Natural killer cell treated with Interleukin-12 subunit alpha and Interleukin-12 subunit beta and Interleukin-15 and Interleukin-18, amount 100 ng/mL, for 72 hours (primary cell): ENCODE results near the gene C1QTNF6. TPM values are rescaled to one million over a fixed set of nuclear protein-coding genes. Genes with fewer than 3 reads are reported as not detected.
"Not testable (repeated sequence)": the region's sequence is repeated elsewhere in the genome, so short reads cannot be mapped to it uniquely, and the experiment has no call there.

Source experiments
- ATAC-seq, 2 donors: fragments of 150-1000 bp; cut with Tn5 transposase in 1 of 2; sonication (Bioruptor Pico), chemical (Tn5 transposase) in 1 of 2; 2 replicates each; pipeline ENCODE4 v1.10.0; 2021
- DNase-seq: peaks from one replicate; pipeline ENCODE4 v3.0.0; 2022; ENCODE audit warnings: low spot score
- H3K27ac Mint-ChIP-seq, 2 donors: 1 replicate in 1 of 2; 2 replicates in 1 of 2; pipeline ENCODE4 v1.8.0; 2022; ENCODE audit warnings: mixed read lengths in 2 of 2, mild to moderate bottlenecking in 1 of 2, moderate library complexity in 1 of 2
- H3K27me3 Mint-ChIP-seq, 2 donors: 1 replicate in 1 of 2; 2 replicates in 1 of 2; pipeline ENCODE4 v1.8.0; 2022; ENCODE audit warnings: mixed read lengths in 2 of 2
- H3K36me3 Mint-ChIP-seq: one replicate; pipeline ENCODE4 v1.8.0; 2022; ENCODE audit warnings: mixed read lengths
- H3K4me1 Mint-ChIP-seq, 2 donors: 1 replicate in 1 of 2; 2 replicates in 1 of 2; pipeline ENCODE4 v1.8.0; 2022; ENCODE audit warnings: low read depth in 2 of 2, mixed read lengths in 2 of 2, mild to moderate bottlenecking in 1 of 2
- H3K4me3 Mint-ChIP-seq: one replicate; pipeline ENCODE4 v1.8.0; 2022; ENCODE audit warnings: mixed read lengths
- H3K9me3 Mint-ChIP-seq: 2 replicates; pipeline ENCODE4 v1.8.0; 2022; ENCODE audit warnings: mixed read lengths
- total RNA-seq, 2 donors: library from RNA; stranded (reverse); gene quantifications; one replicate each; pipeline ENCODE4 v1.2.3, GENCODE V29; 2022

Gene C1QTNF6
- total RNA-seq, 2 donors from 2014 or later: 1.3 to 3.9 TPM

GRCh38 chr22:37178350-37179125 lies 9.5 kb downstream of the C1QTNF6 start:
- no peak for DNase-seq
- peak overlapping the region in 1 of 2 donors; percentile 9 for H3K27ac Mint-ChIP-seq

GRCh38 chr22:37177755-37178154 lies 10.3 kb downstream of the C1QTNF6 start:
- Mint-ChIP-seq H3K4me3 (no peak overlapping the region), H3K27me3 (no peaks in the 10 kb centered on the region), H3K4me1 (peaks cover 8 to 23% of the 10 kb centered on the region in 2 donors), H3K9me3 (no peaks in the 10 kb centered on the region), H3K36me3 (no peaks in the 10 kb centered on the region), H3K27ac (peak overlapping the region in 1 of 2 donors; percentile 9)
- no peak for ATAC-seq
- no peak for DNase-seq

More at GRCh38 chr22:37178350-37179125, 9.5 kb downstream of the C1QTNF6 start:
- Mint-ChIP-seq H3K4me3 (no peak overlapping the region), H3K27me3 (no peaks in the 10 kb centered on the region), H3K4me1 (peaks cover 10 to 25% of the 10 kb centered on the region in 2 donors), H3K36me3 (no peaks in the 10 kb centered on the region), H3K9me3 (no peaks in the 10 kb centered on the region)
- ATAC-seq: no peak

DNA sequence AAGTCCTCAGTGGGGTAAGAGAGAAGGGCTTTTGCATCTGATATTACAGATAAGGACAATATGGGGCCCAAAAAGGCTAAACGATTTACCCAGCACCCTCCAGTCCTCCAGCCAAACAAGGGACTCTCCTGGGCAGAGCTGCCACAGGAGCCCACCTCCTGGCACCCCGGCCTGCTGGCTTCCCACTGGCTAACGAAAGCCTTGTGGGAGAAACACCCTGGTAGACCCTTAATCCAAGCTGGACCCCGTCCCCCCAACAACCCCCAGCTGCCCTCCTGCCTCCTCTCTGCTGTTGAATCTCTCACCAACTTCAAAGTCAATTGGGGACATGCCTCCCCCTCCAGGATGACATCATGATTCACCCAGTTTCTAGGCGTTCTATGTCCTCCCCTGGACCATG lies 10.8 kb downstream of the C1QTNF6 start:
- no peak for ATAC-seq
- H3K4me3 Mint-ChIP-seq: no peak overlapping the region
- H3K9me3 Mint-ChIP-seq: no peaks in the 10 kb centered on the region
- H3K36me3 Mint-ChIP-seq: no peaks in the 10 kb centered on the region
- H3K4me1 Mint-ChIP-seq: peaks cover 8 to 23% of the 10 kb centered on the region in 2 donors
- peak overlapping the region in 1 of 2 donors; percentile 75 for H3K27ac Mint-ChIP-seq
- no peaks in the 10 kb centered on the region for H3K27me3 Mint-ChIP-seq
- DNase-seq: no peak

- Mint-ChIP-seq H3K27ac (peak overlapping the region in 1 of 2 donors; percentile 75), H3K9me3 (no peaks in the 10 kb centered on the region), H3K27me3 (no peaks in the 10 kb centered on the region), H3K36me3 (no peaks in the 10 kb centered on the region), H3K4me3 (peak overlapping the region; percentile 43), H3K4me1 (peaks cover 8 to 21% of the 10 kb centered on the region in 2 donors)
- DNase-seq (peak; percentile 61), ATAC-seq (peak in 1 of 2 donors; percentile 60)
These were observed 11.5 kb downstream of the C1QTNF6 start for GRCh38 chr22:37176464-37177061.

- Mint-ChIP-seq H3K4me1 (peaks cover 8 to 21% of the 10 kb centered on the region in 2 donors), H3K9me3 (no peaks in the 10 kb centered on the region), H3K4me3 (no peak overlapping the region), H3K27me3 (no peaks in the 10 kb centered on the region), H3K36me3 (no peaks in the 10 kb centered on the region), H3K27ac (peak overlapping the region in 1 of 2 donors; percentile 24)
- ATAC-seq (no peak), DNase-seq (peak; percentile 57)
These were observed 12.4 kb downstream of the C1QTNF6 start for GRCh38 chr22:37175414-37176281.

- no peak for DNase-seq
- Mint-ChIP-seq H3K27ac (peak overlapping the region in 1 of 2 donors; percentile 26), H3K4me1 (peaks cover 11 to 24% of the 10 kb centered on the region in 2 donors), H3K9me3 (no peaks in the 10 kb centered on the region), H3K27me3 (no peaks in the 10 kb centered on the region), H3K4me3 (no peak overlapping the region), H3K36me3 (no peaks in the 10 kb centered on the region)
- no peak for ATAC-seq
These were observed 13.1 kb downstream of the C1QTNF6 start for GRCh38 chr22:37174964-37175363.

- Mint-ChIP-seq H3K4me1 (peaks cover 21 to 34% of the 10 kb centered on the region in 2 donors), H3K27ac (peak overlapping the region in 1 of 2 donors; percentile 26), H3K27me3 (no peaks in the 10 kb centered on the region), H3K36me3 (no peaks in the 10 kb centered on the region), H3K9me3 (no peaks in the 10 kb centered on the region), H3K4me3 (no peak overlapping the region)
- ATAC-seq (no peak), DNase-seq (peak; percentile 45)
These were observed 14.3 kb downstream of the C1QTNF6 start for GRCh38 chr22:37173709-37174108.

DNA sequence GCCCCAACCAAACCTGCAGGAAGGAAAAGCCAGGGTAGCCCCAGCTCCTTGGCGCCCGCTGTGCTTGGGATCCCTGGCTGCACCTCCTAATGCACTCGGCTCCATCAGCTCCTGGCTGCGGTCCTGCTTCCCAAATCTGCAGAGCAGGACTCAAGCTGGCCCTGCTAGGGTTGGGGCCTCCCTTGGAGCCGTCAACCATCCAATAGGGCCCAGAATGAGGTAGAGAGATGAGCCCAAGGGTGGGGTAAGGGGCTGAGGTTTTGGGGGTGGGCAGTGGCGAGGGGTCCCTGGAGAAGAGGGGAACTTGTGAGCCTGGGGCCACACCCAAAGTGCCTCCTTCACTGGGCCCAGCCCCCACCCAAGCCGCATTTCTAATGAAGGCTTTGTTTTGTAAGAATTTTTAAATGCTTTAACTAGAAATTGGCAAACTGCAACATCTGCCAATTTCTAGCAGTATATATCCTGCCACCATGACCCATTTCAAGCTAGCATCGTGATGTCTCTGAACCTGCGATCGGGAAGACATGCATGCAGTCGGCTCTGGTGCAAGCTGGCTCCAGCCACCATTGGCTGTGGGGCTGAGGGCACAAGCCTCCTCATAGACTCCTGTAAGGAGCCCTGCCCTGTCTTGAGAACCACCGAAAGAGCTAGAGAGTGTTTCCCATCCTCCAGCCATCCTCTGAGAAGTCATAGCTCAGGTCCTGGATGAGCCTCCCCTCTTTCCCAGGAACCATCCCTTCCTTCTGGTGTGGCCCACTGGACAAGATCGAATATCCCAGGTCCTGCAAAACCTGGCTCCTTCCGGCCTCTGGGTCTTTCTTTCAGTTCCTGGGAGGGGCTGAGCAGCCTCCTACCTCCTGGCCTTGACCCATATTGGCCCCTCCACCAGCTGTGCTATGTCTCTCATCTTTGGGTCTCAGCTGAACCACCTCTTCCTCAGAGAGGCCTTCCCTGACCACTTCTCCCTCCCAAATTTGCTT lies 15.5 kb downstream of the C1QTNF6 start:
- peak overlapping the region in 1 of 2 donors; percentile 23 for H3K27ac Mint-ChIP-seq
- peak; percentile 39 for DNase-seq
- no peaks in the 10 kb centered on the region for H3K36me3 Mint-ChIP-seq
- H3K27me3 Mint-ChIP-seq: no peaks in the 10 kb centered on the region
- H3K4me3 Mint-ChIP-seq: no peak overlapping the region
- no peak for ATAC-seq
- H3K9me3 Mint-ChIP-seq: no peaks in the 10 kb centered on the region
- peaks cover 32 to 38% of the 10 kb centered on the region in 2 donors for H3K4me1 Mint-ChIP-seq

GRCh38 chr22:37171662-37172061 lies 16.4 kb downstream of the C1QTNF6 start:
- no peak for DNase-seq
- H3K36me3 Mint-ChIP-seq: no peaks in the 10 kb centered on the region
- H3K4me1 Mint-ChIP-seq: peaks cover 39 to 41% of the 10 kb centered on the region in 2 donors
- no peaks in the 10 kb centered on the region for H3K9me3 Mint-ChIP-seq
- H3K4me3 Mint-ChIP-seq: no peak overlapping the region
- ATAC-seq: no peak
- no peaks in the 10 kb centered on the region for H3K27me3 Mint-ChIP-seq
- no peak overlapping the region for H3K27ac Mint-ChIP-seq

GRCh38 chr22:37170689-37171405 lies 17.2 kb downstream of the C1QTNF6 start:
- H3K27me3 Mint-ChIP-seq, DNase-seq, H3K4me3 Mint-ChIP-seq, H3K9me3 Mint-ChIP-seq, H3K36me3 Mint-ChIP-seq, ATAC-seq: not testable (repeated sequence)
- Mint-ChIP-seq H3K27ac (peak overlapping the region in 1 of 2 donors; percentile 48), H3K4me1 (peaks cover 39 to 41% of the 10 kb centered on the region in 2 donors)

DNA sequence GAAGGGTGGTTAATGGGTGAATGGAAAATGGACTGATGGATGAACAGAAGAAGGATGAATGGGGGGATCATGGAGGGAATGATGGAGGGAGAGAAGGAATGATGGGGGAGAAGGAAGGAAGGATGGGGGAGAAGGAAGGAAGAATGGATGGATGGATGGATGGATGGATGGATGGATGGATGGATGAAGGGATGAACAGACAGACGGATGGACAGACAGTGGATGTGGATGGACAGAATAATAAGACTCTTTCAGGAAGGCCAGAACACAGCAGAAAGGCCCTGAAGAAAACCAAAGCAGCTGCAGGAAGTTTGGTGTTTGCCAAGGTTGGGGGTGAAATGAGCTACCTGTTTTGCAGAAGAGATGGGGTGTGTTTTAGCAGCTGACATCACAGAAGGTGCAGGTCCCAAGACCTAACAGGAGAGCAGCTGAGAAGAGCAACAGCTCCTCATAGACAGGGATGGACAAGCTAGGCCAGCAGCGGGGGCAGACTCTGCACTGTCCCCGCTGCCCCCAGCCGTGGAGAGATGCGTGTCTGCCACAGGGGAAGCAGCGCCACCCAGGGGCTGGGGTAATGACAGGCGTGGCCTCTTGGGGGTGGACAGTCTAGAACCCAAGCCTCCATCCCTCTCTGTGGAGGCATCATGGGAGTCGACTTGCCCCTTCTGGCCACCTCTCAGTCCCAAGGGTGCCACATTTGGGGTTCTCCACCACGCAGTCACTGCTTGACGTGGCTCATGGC lies 17.9 kb downstream of the C1QTNF6 start:
- Mint-ChIP-seq H3K4me1 (peaks cover 45 to 47% of the 10 kb centered on the region in 2 donors), H3K36me3 (no peaks in the 10 kb centered on the region), H3K27me3 (no peaks in the 10 kb centered on the region), H3K4me3 (no peak overlapping the region), H3K27ac (peak overlapping the region in 1 of 2 donors; percentile 94), H3K9me3 (no peaks in the 10 kb centered on the region)
- peak; percentile 28 for DNase-seq
- ATAC-seq: no peak

DNA sequence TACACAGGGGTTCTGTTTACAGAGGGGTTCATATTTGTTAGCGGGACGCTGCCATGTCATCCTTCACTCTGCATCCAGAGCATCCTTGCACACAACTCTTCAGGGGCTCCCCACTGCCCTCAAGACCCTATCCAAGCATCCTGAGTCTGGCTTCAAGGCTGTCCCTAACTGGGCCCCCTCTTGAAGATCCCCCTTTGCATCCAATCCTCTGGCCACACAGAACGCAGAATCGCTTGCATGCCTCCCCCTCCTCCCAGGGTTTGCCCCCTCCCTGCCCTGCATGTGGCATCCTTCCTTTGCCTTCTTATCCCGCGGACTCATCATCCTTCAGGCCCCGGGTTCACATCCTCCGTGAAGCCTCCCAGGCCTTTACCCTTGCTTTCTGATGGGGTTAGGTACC lies 18.6 kb downstream of the C1QTNF6 start:
- Mint-ChIP-seq H3K27me3 (no peaks in the 10 kb centered on the region), H3K36me3 (no peaks in the 10 kb centered on the region), H3K27ac (peak overlapping the region; percentile 73 to 94), H3K4me1 (peaks cover 51 to 52% of the 10 kb centered on the region in 2 donors), H3K4me3 (no peak overlapping the region), H3K9me3 (no peaks in the 10 kb centered on the region)
- no peak for ATAC-seq
- DNase-seq: peak; percentile 22
